ENCODE results near the gene EYS. TPM values are rescaled to one million over a fixed set of nuclear protein-coding genes. Genes with fewer than 3 reads are reported as not detected.

The EYS gene
- polyA plus RNA-seq (2011; rRNA removed) (0.04 TPM in 1 of 2 replicates, not detected in the other), polyA minus RNA-seq (2011; rRNA and poly(A)+ RNA removed) (0.05 and 0.10 TPM in 2 replicates)

GRCh38 chr6:65707126-65707826, at the start of gene EYS:
Gene EYS, minus strand, starts transcription at chr6:65707226. Its CDS starts 211,816 bp downstream, at chr6:65495410.
- H3K27me3 ChIP-seq (ENCODE audit: control insufficient read depth, insufficient read depth, low read length) = no peaks in the 10 kb centered on the region
- TF ChIP-seq CTCF (IDR thresholded peaks at IDR 0.05; ENCODE audit: insufficient read depth, low read depth, low read length) = no peak
- ChIA-PET POLR2A (no interaction called here), CTCF (interaction anchor here (0.6 kb wide), 1 partner anchor 41 kb away, joined by 5 read pairs; no protein-coding TSS in a partner anchor)
- no peaks in the 10 kb centered on the region for H3K36me3 ChIP-seq (ENCODE audit: control insufficient read depth, insufficient read depth, low read length)
- H3K4me3 ChIP-seq (ENCODE audit: low read depth, low read length) = no peak within 1 kb of the TSS
- no peak for DNase-seq (ENCODE audit: low read depth)

GRCh38 chr6:65746302-65746701, 39.3 kb upstream of the EYS start:
- H3K27me3 ChIP-seq (ENCODE audit: control insufficient read depth, insufficient read depth, low read length) = no peaks in the 10 kb centered on the region
- no peak overlapping the region for H3K4me3 ChIP-seq (ENCODE audit: low read depth, low read length)
- no peaks in the 10 kb centered on the region for H3K36me3 ChIP-seq (ENCODE audit: control insufficient read depth, insufficient read depth, low read length)
- TF ChIP-seq CTCF (IDR thresholded peaks at IDR 0.05; ENCODE audit: insufficient read depth, low read depth, low read length) = no peak
- CTCF ChIA-PET = no interaction called here
- DNase-seq (ENCODE audit: low read depth) = no peak
- POLR2A ChIA-PET = no interaction called here

- DNase-seq (ENCODE audit: low read depth) = no peak
- H3K4me3 ChIP-seq (ENCODE audit: low read depth, low read length) = no peak overlapping the region
- H3K36me3 ChIP-seq (ENCODE audit: control insufficient read depth, insufficient read depth, low read length) = no peaks in the 10 kb centered on the region
- POLR2A ChIA-PET = no interaction called here
- no peaks in the 10 kb centered on the region for H3K27me3 ChIP-seq (ENCODE audit: control insufficient read depth, insufficient read depth, low read length)
- CTCF ChIA-PET = no interaction called here
- TF ChIP-seq CTCF (IDR thresholded peaks at IDR 0.05; ENCODE audit: insufficient read depth, low read depth, low read length) = no peak
These were observed 38.6 kb upstream of the EYS start for GRCh38 chr6:65745614-65746013.

- no peaks in the 10 kb centered on the region for H3K27me3 ChIP-seq (ENCODE audit: control insufficient read depth, insufficient read depth, low read length)
- no peaks in the 10 kb centered on the region for H3K36me3 ChIP-seq (ENCODE audit: control insufficient read depth, insufficient read depth, low read length)
- ChIA-PET CTCF (no interaction called here), POLR2A (no interaction called here)
- no peak overlapping the region for H3K4me3 ChIP-seq (ENCODE audit: low read depth, low read length)
- no peak for TF ChIP-seq CTCF (IDR thresholded peaks at IDR 0.05; ENCODE audit: insufficient read depth, low read depth, low read length)
- no peak for DNase-seq (ENCODE audit: low read depth)
These were observed 22.0 kb upstream of the EYS start for GRCh38 chr6:65728879-65729479.

- no peak overlapping the region for H3K4me3 ChIP-seq (ENCODE audit: low read depth, low read length)
- DNase-seq (ENCODE audit: low read depth) = no peak
- CTCF ChIA-PET = no interaction called here
These were observed 12.1 kb upstream of the EYS start for GRCh38 chr6:65719101-65719500.

More at GRCh38 chr6:65719101-65719500, 12.1 kb upstream of the EYS start:
- no peak for TF ChIP-seq CTCF (IDR thresholded peaks at IDR 0.05; ENCODE audit: insufficient read depth, low read depth, low read length)
- no peaks in the 10 kb centered on the region for H3K36me3 ChIP-seq (ENCODE audit: control insufficient read depth, insufficient read depth, low read length)
- POLR2A ChIA-PET = no interaction called here
- no peaks in the 10 kb centered on the region for H3K27me3 ChIP-seq (ENCODE audit: control insufficient read depth, insufficient read depth, low read length)
